B cell (primary cell): ENCODE measurements around the gene CHST11.

Experiments used
- CTCF ChIP-seq: fragments of 200-600 bp; IDR thresholded peaks from one replicate; pipeline ENCODE4 v1.8.0; 2022; ENCODE audit warnings: antibody characterized with exemption, mild to moderate bottlenecking
- EZH2 ChIP-seq: IDR thresholded peaks from 2 replicates; pipeline ENCODE4 v1.6.1; 2012; ENCODE audit warnings: borderline replicate concordance, low read depth, mild to moderate bottlenecking, moderate library complexity, low read length; ENCODE audit not compliant: insufficient read depth, poor library complexity, severe bottlenecking

- no peak for TF ChIP-seq CTCF
- TF ChIP-seq EZH2, result no peak
These were observed 40.6 kb upstream of the CHST11 start for GRCh38 chr12:104416136-104416535.
